ENCODE measurements around the gene GRID1. TPM values are rescaled to one million over a fixed set of nuclear protein-coding genes. Genes with fewer than 3 reads are reported as not detected.

GRID1 gene
- total and polyA plus RNA-seq, 10 of the 15 experiments (the other 5 are each of a cell fraction or from before 2014, with no cell fraction given), result 0.04 to 0.62 (median 0.08) TPM; not detected in 5

- Histone ChIP-seq H3K27ac (ENCODE audit: control insufficient read depth, insufficient read depth) (no peak overlapping the region), H2AFZ (ENCODE audit: control insufficient read depth, low read depth, low read length) (no peak overlapping the region), H4K20me1 (ENCODE audit: control insufficient read depth, insufficient read depth) (no peaks in the 10 kb centered on the region), H3K9me3 (replicated peaks; ENCODE audit: control insufficient read depth, insufficient read depth, low read length) (no peaks in the 10 kb centered on the region; the same call in 2 of the 3 replicates), H3K4me2 (ENCODE audit: control insufficient read depth, insufficient read depth) (no peak overlapping the region), H3K4me3 (no peak overlapping the region), H3K9ac (ENCODE audit: control insufficient read depth, insufficient read depth, low read length) (no peak overlapping the region), H3K36me3 (ENCODE audit: control insufficient read depth in 2 of 2, insufficient read depth in 2 of 2, low read length in 1 of 2) (no peaks in the 10 kb centered on the region), H3K79me2 (ENCODE audit: control insufficient read depth, insufficient read depth, low read length) (no peaks in the 10 kb centered on the region), H3K4me1 (ENCODE audit: control insufficient read depth, insufficient read depth, low read length) (peaks cover 5% of the 10 kb centered on the region; the same call in 1 of the 2 replicates), H3K27me3 (replicated peaks in 1 of 2; ENCODE audit: control insufficient read depth in 2 of 2, insufficient read depth in 2 of 2, low read length in 1 of 2) (no peaks in the 10 kb centered on the region)
- ChIA-PET RAD21 (ENCODE audit: unreplicated experiment) (no interaction called here), POLR2A (no interaction called here), SMC1A (ENCODE audit: uncharacterized antibody, unreplicated experiment) (interaction anchor here (1.7 kb wide), 1 partner anchor 9 kb away, joined by 7 read pairs; no protein-coding TSS in a partner anchor), CTCF (interaction anchor here (1.0 kb wide), 1 partner anchor 22 kb away, joined by 3 read pairs; no protein-coding TSS in a partner anchor)
- intact Hi-C loops (cut with micrococcal nuclease; ENCODE audit: unreplicated experiment) (no loop called here), in situ Hi-C loops (cut with MboI) (no loop called here)
- FAIRE-seq, result no peak
- no TSS peak for BruUV-seq (replicated peaks)
- no peak for DNase-seq (ENCODE audit: low read depth, low spot score)
- no peak for ATAC-seq
- 56% methylated on average over 4 of the region's 4 CpGs for WGBS (ENCODE audit: insufficient coverage, insufficient replicate concordance, low lambda C conversion rate, missing lambda C conversion rate)
- TF ChIP-seq IKZF2 (IDR thresholded peaks at IDR 0.05), result no peak
- TF ChIP-seq SUPT20H (IDR thresholded peaks at IDR 0.05; ENCODE audit: borderline replicate concordance, control insufficient read depth, low read depth, low read length), result no peak
- no peak for TF ChIP-seq CTCF (IDR thresholded peaks at IDR 0.05 in 2 of 3, conservative IDR thresholded peaks at IDR 0.05 in 1 of 3; ENCODE audit: control insufficient read depth in 2 of 3, extremely low read depth in 1 of 3, insufficient read depth in 1 of 3, low read depth in 3 of 3, low read length in 3 of 3)
- TF ChIP-seq MTA2 (IDR thresholded peaks at IDR 0.05; ENCODE audit: low read depth), result no peak
- TF ChIP-seq BHLHE40 (IDR thresholded peaks at IDR 0.05; ENCODE audit: borderline replicate concordance in 1 of 2, low read depth in 2 of 2, low read length in 1 of 2), result no peak
- no peak for TF ChIP-seq RELB (IDR thresholded peaks at IDR 0.05; ENCODE audit: low read depth)
- TF ChIP-seq ZBTB40 (IDR thresholded peaks at IDR 0.05; ENCODE audit: borderline replicate concordance), result no peak
- TF ChIP-seq TARDBP (IDR thresholded peaks at IDR 0.05; ENCODE audit: borderline replicate concordance), result no peak
- TF ChIP-seq MYC (IDR thresholded peaks at IDR 0.05; ENCODE audit: insufficient read depth, insufficient read length, insufficient replicate concordance, low read length, severe bottlenecking), result no peak
- TF ChIP-seq SKIL (IDR thresholded peaks at IDR 0.05; ENCODE audit: low read depth, poor library complexity, severe bottlenecking), result no peak
Observed at GRCh38 chr10:86019141-86019540, 347.5 kb downstream of the GRID1 start.
